Endothelial cell of umbilical vein (primary cell): ENCODE measurements around the gene CTBP1. TPM values are rescaled to one million over a fixed set of nuclear protein-coding genes. Genes with fewer than 3 reads are reported as not detected.

ENCODE experiments used
- BruUV-seq: library from RNA; stranded (reverse); fragments of 400-500 nt; replicated peaks from 2 replicates; lab custom pipeline; 2021; lab: Mats Ljungman, UMichigan
- CTCF ChIA-PET: fragments of 300-600, 350-600 bp; sonication (Branson Sonifier 250); formaldehyde crosslinking; loops from one replicate; lab custom pipeline; 2021; ENCODE audit warnings: antibody characterized with exemption, inconsistent platforms; lab: Charles Lee
- POLR2A ChIA-PET: fragments of 300-600, 350-600 bp; sonication (Branson Sonifier 250); formaldehyde crosslinking; loops from one replicate; lab custom pipeline; 2021; ENCODE audit warnings: antibody characterized with exemption, inconsistent platforms; lab: Charles Lee
- DNase-seq: peaks from one replicate; pipeline ENCODE4 v3.0.0-alpha.2; 2011; ENCODE audit warnings: low read depth, low spot score
- FAIRE-seq: peaks from 2 replicates; lab custom pipeline; 2011; peaks lifted over from hg19 to GRCh38; lab: Jason Lieb, UNC
- H2AFZ ChIP-seq: 2 replicates; pipeline ENCODE4 v1.6.0; 2012; ENCODE audit warnings: low read depth, low read length, control low read depth, inconsistent platforms
- H3K27ac ChIP-seq: 2 replicates; pipeline ENCODE4 v1.5.1; 2011; ENCODE audit warnings: low read depth, mild to moderate bottlenecking, control low read depth, low read length, moderate library complexity; ENCODE audit not compliant: insufficient read depth
- H3K27me3 ChIP-seq, 2 experiments: 2 replicates each; pipeline versions ENCODE4 v1.6.0 to v1.6.1; 2011; ENCODE audit warnings: low read length in 2 of 2, mixed read lengths in 1 of 2; ENCODE audit not compliant: control insufficient read depth in 2 of 2, insufficient read depth in 2 of 2
- H3K36me3 ChIP-seq, 2 experiments: 2 replicates in 1 of 2; 3 replicates in 1 of 2; pipeline ENCODE4 v1.5.1; 2011; ENCODE audit warnings: low read length in 2 of 2, mild to moderate bottlenecking in 1 of 2, moderate library complexity in 1 of 2; ENCODE audit not compliant: control insufficient read depth in 2 of 2, insufficient read depth in 2 of 2; ENCODE audit errors: extremely low read depth in 1 of 2
- H3K4me1 ChIP-seq: 3 replicates; pipeline ENCODE4 v1.5.1; 2011; ENCODE audit warnings: mild to moderate bottlenecking, low read length; ENCODE audit not compliant: control insufficient read depth, insufficient read depth; ENCODE audit errors: extremely low read depth
- H3K4me2 ChIP-seq: 2 replicates; pipeline ENCODE4 v1.6.1; 2011; ENCODE audit warnings: low read length, control low read depth, mixed read lengths; ENCODE audit not compliant: insufficient read depth
- H3K4me3 ChIP-seq, 3 experiments: fragments of 200-600 bp in 1 of 3; sonication (generic), shearing (Covaris generic) in 1 of 3; replicated peaks in 1 of 3; 2 replicates each; pipeline ENCODE4 v1.5.1; 2011 to 2016; ENCODE audit warnings: control low read depth in 3 of 3, low read length in 3 of 3, mild to moderate bottlenecking in 2 of 3, inconsistent platforms in 1 of 3, low read depth in 1 of 3, moderate library complexity in 1 of 3; ENCODE audit not compliant: insufficient read depth in 1 of 3
- H3K79me2 ChIP-seq: 2 replicates; pipeline ENCODE4 v1.6.0; 2012; ENCODE audit warnings: low read length, inconsistent platforms; ENCODE audit not compliant: control insufficient read depth, insufficient read depth
- H3K9ac ChIP-seq: replicated peaks from 2 replicates; pipeline ENCODE3; 2011; ENCODE audit warnings: low read length, control low read depth; ENCODE audit not compliant: insufficient read depth; ENCODE audit errors: extremely low read depth
- H3K9me1 ChIP-seq: replicated peaks from 3 replicates; pipeline ENCODE4 v1.6.0; 2011; ENCODE audit warnings: mild to moderate bottlenecking, low read length; ENCODE audit not compliant: control insufficient read depth, insufficient read depth; ENCODE audit errors: extremely low read depth
- H3K9me3 ChIP-seq: replicated peaks from 2 replicates; pipeline ENCODE4 v1.5.1; 2012; ENCODE audit warnings: low read length, inconsistent platforms; ENCODE audit not compliant: control insufficient read depth, insufficient read depth
- H4K20me1 ChIP-seq: replicated peaks from 2 replicates; pipeline ENCODE3; 2011; ENCODE audit warnings: mild to moderate bottlenecking, low read length; ENCODE audit not compliant: control insufficient read depth, insufficient read depth; ENCODE audit errors: extremely low read depth
- EZH2 ChIP-seq: IDR thresholded peaks from 2 replicates; pipeline ENCODE4 v1.6.1; 2012; ENCODE audit warnings: borderline replicate concordance, low read depth, mild to moderate bottlenecking, moderate library complexity, low read length, inconsistent platforms; ENCODE audit not compliant: severe bottlenecking
- FOS ChIP-seq: IDR thresholded peaks from 2 replicates; pipeline ENCODE4 v1.6.1; 2011; ENCODE audit warnings: mild to moderate bottlenecking, low read length, moderate library complexity, borderline replicate concordance; ENCODE audit not compliant: insufficient read depth
- GATA2 ChIP-seq: IDR thresholded peaks from 2 replicates; pipeline ENCODE4 v1.7.0; 2011; ENCODE audit warnings: low read depth, mild to moderate bottlenecking, moderate library complexity, mixed read lengths, low read length; ENCODE audit not compliant: insufficient read length, insufficient read depth
- JUN ChIP-seq: IDR thresholded peaks from 2 replicates; pipeline ENCODE4 v1.6.1; 2011; ENCODE audit warnings: borderline replicate concordance, low read depth; ENCODE audit not compliant: insufficient read length, insufficient read depth
- MYC ChIP-seq: IDR thresholded peaks from one replicate; pipeline ENCODE4 v1.6.1; 2011; ENCODE audit warnings: mild to moderate bottlenecking, low read depth, low read length
- POLR2A ChIP-seq: IDR thresholded peaks from 2 replicates; pipeline ENCODE4 v1.6.1; 2012; ENCODE audit warnings: low read depth, mild to moderate bottlenecking, control low read depth, low read length
- POLR2AphosphoS5 ChIP-seq: IDR thresholded peaks from 2 replicates; pipeline ENCODE4 v1.6.1; 2012; ENCODE audit warnings: low read depth, mild to moderate bottlenecking, control low read depth, low read length, moderate library complexity; ENCODE audit not compliant: insufficient read depth
- dilution Hi-C: fragments of 300-500 bp; cut with MboI; formaldehyde crosslinking; loops from one replicate; pipeline ENCODE4 v1.15.0; 2019; ENCODE audit warnings: low sequenced_read_pairs; ENCODE audit not compliant: extremely low pct_ligation_motif_present
- intact Hi-C: fragments of 100-400 bp; cut with micrococcal nuclease; formaldehyde crosslinking; loops from one replicate; pipeline ENCODE4 v1.10.0; 2022
- polyA plus RNA-seq, 4 experiments: library from polyadenylated mRNA; depleted of rRNA in 3 of 4; stranded (reverse) in 3 of 4; unstranded in 1 of 4; fragments of >200 nt; gene quantifications; 2 replicates each; pipeline versions ENCODE4 v1.2.1 to v1.2.3, GENCODE V29; 2011 to 2012; ENCODE audit warnings: missing spikeins in 1 of 4
- total RNA-seq: library from RNA; stranded (reverse); gene quantifications from 2 replicates; pipeline ENCODE4 v1.2.3, GENCODE V29; 2021
- TF ChIP-seq, protein P1 (sequence below), 2 donors: IDR thresholded peaks; 1 replicate in 1 of 2; 2 replicates in 1 of 2; pipeline ENCODE4 v1.5.1; 2011; ENCODE audit warnings: low read length in 2 of 2, mild to moderate bottlenecking in 2 of 2, moderate library complexity in 2 of 2, control low read depth in 1 of 2, inconsistent platforms in 1 of 2, low read depth in 1 of 2; ENCODE audit not compliant: insufficient read depth in 1 of 2; ENCODE audit errors: extremely low read depth in 1 of 2
- TF ChIP-seq, protein P2 (sequence below): IDR thresholded peaks from 2 replicates; pipeline ENCODE4 v1.6.1; 2011; ENCODE audit not compliant: insufficient read depth, insufficient read length

Gene CTBP1
- total and polyA plus RNA-seq, 2 donors (not counting 3 experiments of a cell fraction or from before 2014, with no cell fraction given) = 165 to 167 TPM

GRCh38 chr4:1204286-1204827 lies 44.6 kb downstream of the CTBP1 start:
- POLR2A ChIA-PET = no interaction called here
- Histone ChIP-seq H3K9me3 (no peaks in the 10 kb centered on the region), H3K4me3 (no peak overlapping the region), H4K20me1 (no peaks in the 10 kb centered on the region), H2AFZ (no peak overlapping the region), H3K79me2 (no peaks in the 10 kb centered on the region), H3K27ac (no peak overlapping the region), H3K9me1 (no peaks in the 10 kb centered on the region), H3K4me2 (no peak overlapping the region), H3K27me3 (no peaks in the 10 kb centered on the region), H3K36me3 (no peaks in the 10 kb centered on the region), H3K4me1 (no peaks in the 10 kb centered on the region), H3K9ac (no peak overlapping the region)
- BruUV-seq = no TSS peak
- dilution Hi-C loops (no loop called here), intact Hi-C loops (no loop called here)
- no peak for FAIRE-seq
- CTCF ChIA-PET = interaction anchor here (1.3 to 1.9 kb wide), 2 partner anchors 12 to 43 kb away, joined by 3 to 6 read pairs; no protein-coding TSS in a partner anchor
- DNase-seq = no peak
- TF ChIP-seq POLR2AphosphoS5 = no peak
- TF ChIP-seq EZH2 = no peak
- no peak for TF ChIP-seq MYC
- TF ChIP-seq, protein P1, sequence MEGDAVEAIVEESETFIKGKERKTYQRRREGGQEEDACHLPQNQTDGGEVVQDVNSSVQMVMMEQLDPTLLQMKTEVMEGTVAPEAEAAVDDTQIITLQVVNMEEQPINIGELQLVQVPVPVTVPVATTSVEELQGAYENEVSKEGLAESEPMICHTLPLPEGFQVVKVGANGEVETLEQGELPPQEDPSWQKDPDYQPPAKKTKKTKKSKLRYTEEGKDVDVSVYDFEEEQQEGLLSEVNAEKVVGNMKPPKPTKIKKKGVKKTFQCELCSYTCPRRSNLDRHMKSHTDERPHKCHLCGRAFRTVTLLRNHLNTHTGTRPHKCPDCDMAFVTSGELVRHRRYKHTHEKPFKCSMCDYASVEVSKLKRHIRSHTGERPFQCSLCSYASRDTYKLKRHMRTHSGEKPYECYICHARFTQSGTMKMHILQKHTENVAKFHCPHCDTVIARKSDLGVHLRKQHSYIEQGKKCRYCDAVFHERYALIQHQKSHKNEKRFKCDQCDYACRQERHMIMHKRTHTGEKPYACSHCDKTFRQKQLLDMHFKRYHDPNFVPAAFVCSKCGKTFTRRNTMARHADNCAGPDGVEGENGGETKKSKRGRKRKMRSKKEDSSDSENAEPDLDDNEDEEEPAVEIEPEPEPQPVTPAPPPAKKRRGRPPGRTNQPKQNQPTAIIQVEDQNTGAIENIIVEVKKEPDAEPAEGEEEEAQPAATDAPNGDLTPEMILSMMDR (IDR thresholded peaks at IDR 0.05; ENCODE audit: extremely low read depth in 1 of 2, insufficient read depth in 1 of 2, low read depth in 1 of 2, low read length in 2 of 2) = no peak
- TF ChIP-seq POLR2A = no peak
- TF ChIP-seq GATA2 = no peak
- TF ChIP-seq FOS = no peak
- TF ChIP-seq, protein P2, sequence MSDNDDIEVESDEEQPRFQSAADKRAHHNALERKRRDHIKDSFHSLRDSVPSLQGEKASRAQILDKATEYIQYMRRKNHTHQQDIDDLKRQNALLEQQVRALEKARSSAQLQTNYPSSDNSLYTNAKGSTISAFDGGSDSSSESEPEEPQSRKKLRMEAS = no peak
- TF ChIP-seq JUN = no peak
